ENCODE measurements around the gene DDX60.

DNA sequence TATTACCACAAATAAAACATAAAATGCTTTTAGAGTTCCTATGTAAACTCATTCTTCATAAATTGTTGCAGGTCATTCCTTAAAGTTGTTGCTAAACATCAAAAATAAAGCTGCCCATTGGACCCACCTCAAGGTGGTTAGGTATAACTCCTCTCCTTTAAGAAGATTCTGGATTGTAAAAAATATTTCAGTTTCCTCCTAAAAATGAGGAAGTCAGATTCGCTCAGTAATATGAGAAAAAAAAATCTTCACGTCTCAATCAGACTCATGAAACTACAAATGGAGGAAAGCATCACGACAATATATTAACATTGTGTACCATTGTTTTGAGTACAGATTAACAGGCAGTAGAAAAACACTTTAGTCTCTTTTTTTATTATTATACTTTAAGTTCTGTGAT, 105.9 kb downstream of the DDX60 start:
- TF ChIP-seq CTCF (IDR thresholded peaks at IDR 0.05): no peak
- TF ChIP-seq POLR2A (IDR thresholded peaks at IDR 0.05): no peak
